CD14-positive monocyte (primary cell): ENCODE measurements around the gene RABAC1. TPM values are rescaled to one million over a fixed set of nuclear protein-coding genes. Genes with fewer than 3 reads are reported as not detected.

ENCODE experiments used
- DNase-seq, 3 donors: peaks; one replicate each; pipeline ENCODE4 v3.0.0-alpha.2; 2011 to 2022
- H2AFZ ChIP-seq: 2 replicates; pipeline ENCODE4 v1.6.0; 2012; ENCODE audit warnings: mild to moderate bottlenecking, low read depth, low read length, inconsistent platforms; ENCODE audit not compliant: insufficient read depth, poor library complexity, severe bottlenecking
- H3K27ac ChIP-seq, 2 donors: 1 replicate in 1 of 2; 2 replicates in 1 of 2; pipeline ENCODE4 v1.5.1; 2012 to 2013; ENCODE audit warnings: low read length in 2 of 2, control low read depth in 1 of 2, inconsistent platforms in 1 of 2, low read depth in 1 of 2, mild to moderate bottlenecking in 1 of 2
- H3K27me3 ChIP-seq, 2 donors: one replicate each; pipeline versions ENCODE4 v1.6.0 to v1.6.1; 2011 to 2013; ENCODE audit warnings: low read length in 2 of 2; ENCODE audit not compliant: control insufficient read depth in 2 of 2, insufficient read depth in 2 of 2
- H3K36me3 ChIP-seq, 2 donors: replicated peaks in 1 of 2; 1 replicate in 1 of 2; 2 replicates in 1 of 2; pipeline versions ENCODE4 v1.5.1 to v1.6.1; 2012 to 2013; ENCODE audit warnings: low read length in 2 of 2, control low read depth in 1 of 2, inconsistent platforms in 1 of 2, mild to moderate bottlenecking in 1 of 2; ENCODE audit not compliant: insufficient read depth in 2 of 2, control insufficient read depth in 1 of 2
- H3K4me1 ChIP-seq, 2 donors: 1 replicate in 1 of 2; 2 replicates in 1 of 2; pipeline versions ENCODE4 v1.5.1 to v1.6.1; 2012 to 2013; ENCODE audit warnings: low read length in 2 of 2, control low read depth in 1 of 2, inconsistent platforms in 1 of 2, mild to moderate bottlenecking in 1 of 2, moderate library complexity in 1 of 2; ENCODE audit not compliant: insufficient read depth in 2 of 2, control insufficient read depth in 1 of 2
- H3K4me2 ChIP-seq: replicated peaks from 2 replicates; pipeline ENCODE3; 2012; ENCODE audit warnings: low read length, moderate library complexity, mild to moderate bottlenecking; ENCODE audit not compliant: poor library complexity, severe bottlenecking; ENCODE audit errors: extremely low read depth
- H3K4me3 ChIP-seq, 3 experiments: fragments of 200-600 bp in 1 of 3; sonication (generic) in 1 of 3; replicated peaks in 1 of 3; 1 replicate in 2 of 3; 2 replicates in 1 of 3; pipeline ENCODE4 v1.5.1; 2011 to 2013; ENCODE audit warnings: low read length in 3 of 3, mild to moderate bottlenecking in 3 of 3, control low read depth in 2 of 3, low read depth in 2 of 3, inconsistent platforms in 1 of 3, moderate library complexity in 1 of 3
- H3K79me2 ChIP-seq: 2 replicates; pipeline ENCODE4 v1.6.0; 2012; ENCODE audit warnings: mild to moderate bottlenecking, control low read depth, inconsistent platforms, low read length, moderate library complexity; ENCODE audit not compliant: insufficient read depth
- H3K9ac ChIP-seq: 2 replicates; pipeline ENCODE4 v1.6.0; 2017; ENCODE audit warnings: low read length, mild to moderate bottlenecking; ENCODE audit not compliant: insufficient read depth, poor library complexity, severe bottlenecking
- H3K9me3 ChIP-seq, 2 donors: replicated peaks in 1 of 2; 1 replicate in 1 of 2; 2 replicates in 1 of 2; pipeline versions ENCODE4 v1.5.1 to v1.6.1; 2012 to 2013; ENCODE audit warnings: low read length in 2 of 2, control low read depth in 1 of 2; ENCODE audit not compliant: control insufficient read depth in 1 of 2, insufficient read depth in 1 of 2
- H4K20me1 ChIP-seq: 2 replicates; pipeline ENCODE4 v1.6.0; 2012; ENCODE audit warnings: mild to moderate bottlenecking, low read length, control low read depth, moderate library complexity; ENCODE audit not compliant: insufficient read depth
- H3K27ac Mint-ChIP-seq, 7 donors: one replicate each; pipeline ENCODE4 v1.8.0; 2020; ENCODE audit warnings: mild to moderate bottlenecking in 7 of 7, mixed read lengths in 7 of 7, moderate library complexity in 6 of 7, inconsistent platforms in 2 of 7
- H3K27me3 Mint-ChIP-seq, 3 donors: one replicate each; pipeline ENCODE4 v1.8.0; 2021 to 2022; ENCODE audit warnings: low read depth in 3 of 3, mild to moderate bottlenecking in 3 of 3, mixed read lengths in 3 of 3, moderate library complexity in 3 of 3, inconsistent platforms in 1 of 3
- H3K36me3 Mint-ChIP-seq, 2 donors: one replicate each; pipeline ENCODE4 v1.8.0; 2020; ENCODE audit warnings: mixed read lengths in 2 of 2, inconsistent platforms in 1 of 2, mild to moderate bottlenecking in 1 of 2
- H3K4me1 Mint-ChIP-seq: one replicate; pipeline ENCODE4 v1.8.0; 2020; ENCODE audit warnings: mild to moderate bottlenecking, mixed read lengths
- H3K4me3 Mint-ChIP-seq, 2 donors: one replicate each; pipeline ENCODE4 v1.8.0; 2020; ENCODE audit warnings: mild to moderate bottlenecking in 2 of 2, mixed read lengths in 2 of 2, moderate library complexity in 1 of 2
- H3K9me3 Mint-ChIP-seq, 7 donors: one replicate each; pipeline ENCODE4 v1.8.0; 2020 to 2022; ENCODE audit warnings: mixed read lengths in 7 of 7, mild to moderate bottlenecking in 6 of 7, moderate library complexity in 6 of 7, inconsistent platforms in 2 of 7
- WGBS: methylation state at CpG from one replicate; pipeline ENCODE4 v1.1.5; 2013; ENCODE audit warnings: missing lambda C conversion rate; ENCODE audit not compliant: insufficient coverage; 5-methylcytosine and 5-hydroxymethylcytosine counted together
- intact Hi-C, 2 donors: fragments of 100-400 bp; cut with micrococcal nuclease; formaldehyde crosslinking; loops; one replicate each; pipeline versions ENCODE4 v1.15.0 to v1.15.1; 2023
- polyA plus RNA-seq, 3 donors: library from polyadenylated mRNA; depleted of rRNA in 1 of 3; unstranded in 2 of 3; stranded (reverse) in 1 of 3; fragments of 300-500 nt in 2 of 3; fragments of >200 nt in 1 of 3; fragmentation: Illumina TruSeq in 2 of 3; gene quantifications; 1 replicate in 2 of 3; 2 replicates in 1 of 3; pipeline ENCODE4 v1.2.3, GENCODE V29; 2012 to 2021
- TF ChIP-seq, protein P1 (sequence below): fragments of 200-600 bp; IDR thresholded peaks from one replicate; pipeline ENCODE4 v1.8.0; 2022; ENCODE audit warnings: antibody characterized with exemption, mild to moderate bottlenecking

Gene RABAC1
- polyA plus RNA-seq, 3 donors: 126 to 234 (median 202) TPM

DNA sequence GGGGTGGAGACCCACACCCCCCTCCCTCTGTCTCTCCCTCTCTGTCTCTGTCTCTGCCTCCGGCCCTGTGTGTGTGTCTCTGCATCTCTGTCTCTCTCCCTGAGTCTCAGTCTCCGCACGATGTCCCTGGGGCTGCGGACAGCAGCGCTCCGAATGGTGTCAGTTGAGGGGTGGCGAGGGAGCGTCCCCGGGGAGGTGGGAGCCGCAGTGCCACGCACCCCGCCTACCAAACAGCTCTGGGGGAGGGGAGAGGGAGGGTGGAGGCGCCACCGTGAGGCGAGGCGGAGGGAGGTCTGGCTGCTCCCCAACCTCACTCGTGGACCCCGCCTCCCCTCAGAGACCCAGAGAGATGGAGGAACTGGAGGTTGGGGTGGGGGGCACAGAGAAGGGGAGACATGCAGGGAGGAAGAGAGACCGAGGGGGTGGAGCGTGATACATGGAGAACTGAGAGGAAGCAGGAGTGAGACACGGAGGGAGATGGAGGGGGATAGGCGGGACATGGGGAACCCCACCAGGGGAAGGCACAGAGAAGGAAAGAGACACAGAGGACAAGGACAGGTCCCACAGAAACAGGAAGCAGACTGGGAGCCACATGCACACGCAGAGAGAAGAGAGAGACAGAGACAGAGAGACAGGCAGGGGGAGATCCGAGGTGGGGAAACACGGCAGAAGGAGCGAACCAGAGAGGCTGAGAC, 38.1 kb downstream of the RABAC1 start:
- 3% methylated on average over 9 of the region's 26 CpGs for WGBS
- H3K27ac ChIP-seq: no peak overlapping the region
- H3K9ac ChIP-seq: no peak overlapping the region

DNA sequence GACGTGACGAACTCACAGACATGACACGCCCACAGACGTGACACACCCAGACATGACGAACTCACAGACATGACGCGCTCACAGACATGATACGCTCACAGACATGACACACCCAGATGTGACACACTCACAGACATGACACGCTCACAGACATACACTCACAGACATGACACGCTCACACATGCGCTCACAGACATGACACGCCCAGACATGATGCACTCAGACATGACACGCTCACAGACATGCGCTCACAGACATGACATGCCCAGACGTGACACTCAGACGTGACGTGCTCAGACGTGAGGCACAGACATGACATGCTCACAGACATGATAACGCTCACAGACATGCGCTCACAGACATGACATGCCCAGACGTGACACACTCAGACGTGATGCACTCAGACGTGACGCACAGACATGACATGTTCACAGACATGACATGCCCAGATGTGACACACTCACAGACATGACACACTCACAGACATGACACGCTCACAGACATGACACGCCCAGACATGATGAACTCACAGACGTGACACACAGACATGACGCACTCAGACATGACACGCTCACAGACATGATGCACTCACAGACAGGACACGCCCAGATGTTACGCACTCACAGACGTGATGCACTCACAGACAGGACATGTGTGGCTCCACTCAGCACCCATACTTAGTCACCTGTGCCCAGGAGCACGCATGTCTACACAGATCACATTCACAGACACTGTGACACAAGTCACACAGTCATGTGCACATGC, 39.0 kb downstream of the RABAC1 start:
- Histone ChIP-seq H3K27me3 (peaks cover 32 to 75% of the 10 kb centered on the region in 2 donors), H3K27ac (no peak overlapping the region), H3K36me3 (no peaks in the 10 kb centered on the region), H3K4me3 (no peak overlapping the region), H3K9ac (no peak overlapping the region), H3K79me2 (no peaks in the 10 kb centered on the region), H3K9me3 (peaks cover 0 to 11% of the 10 kb centered on the region in 2 donors), H2AFZ (no peak overlapping the region), H3K4me2 (no peak overlapping the region), H3K4me1 (no peaks in the 10 kb centered on the region), H4K20me1 (no peaks in the 10 kb centered on the region)
- peaks cover 0 to 9% (median 3%) of the 10 kb centered on the region in 7 donors for H3K9me3 Mint-ChIP-seq
- no peak overlapping the region for H3K4me3 Mint-ChIP-seq
- DNase-seq: no peak
- H3K27me3 Mint-ChIP-seq: peaks cover 0 to 28% (median 18%) of the 10 kb centered on the region in 3 donors
- intact Hi-C loops: no loop called here
- TF ChIP-seq, protein P1, sequence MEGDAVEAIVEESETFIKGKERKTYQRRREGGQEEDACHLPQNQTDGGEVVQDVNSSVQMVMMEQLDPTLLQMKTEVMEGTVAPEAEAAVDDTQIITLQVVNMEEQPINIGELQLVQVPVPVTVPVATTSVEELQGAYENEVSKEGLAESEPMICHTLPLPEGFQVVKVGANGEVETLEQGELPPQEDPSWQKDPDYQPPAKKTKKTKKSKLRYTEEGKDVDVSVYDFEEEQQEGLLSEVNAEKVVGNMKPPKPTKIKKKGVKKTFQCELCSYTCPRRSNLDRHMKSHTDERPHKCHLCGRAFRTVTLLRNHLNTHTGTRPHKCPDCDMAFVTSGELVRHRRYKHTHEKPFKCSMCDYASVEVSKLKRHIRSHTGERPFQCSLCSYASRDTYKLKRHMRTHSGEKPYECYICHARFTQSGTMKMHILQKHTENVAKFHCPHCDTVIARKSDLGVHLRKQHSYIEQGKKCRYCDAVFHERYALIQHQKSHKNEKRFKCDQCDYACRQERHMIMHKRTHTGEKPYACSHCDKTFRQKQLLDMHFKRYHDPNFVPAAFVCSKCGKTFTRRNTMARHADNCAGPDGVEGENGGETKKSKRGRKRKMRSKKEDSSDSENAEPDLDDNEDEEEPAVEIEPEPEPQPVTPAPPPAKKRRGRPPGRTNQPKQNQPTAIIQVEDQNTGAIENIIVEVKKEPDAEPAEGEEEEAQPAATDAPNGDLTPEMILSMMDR: no peak
- H3K36me3 Mint-ChIP-seq: peaks cover 0 to 11% of the 10 kb centered on the region in 2 donors
- no peak overlapping the region for H3K27ac Mint-ChIP-seq
- WGBS: 98% methylated on average over 33 of the region's 33 CpGs
- H3K4me1 Mint-ChIP-seq: peaks cover 6% of the 10 kb centered on the region

More for the DNA sequence above, 38.1 kb downstream of the RABAC1 start:
- Histone ChIP-seq H3K4me3 (no peak overlapping the region), H3K4me1 (no peaks in the 10 kb centered on the region), H3K4me2 (no peak overlapping the region), H2AFZ (no peak overlapping the region), H3K79me2 (no peaks in the 10 kb centered on the region), H4K20me1 (no peaks in the 10 kb centered on the region), H3K36me3 (no peaks in the 10 kb centered on the region), H3K9me3 (peaks cover 0 to 8% of the 10 kb centered on the region in 2 donors), H3K27me3 (peaks cover 25 to 75% of the 10 kb centered on the region in 2 donors)
- Mint-ChIP-seq H3K4me1 (peaks cover 6% of the 10 kb centered on the region), H3K4me3 (peak overlapping the region in 1 of 2 donors; percentile 82), H3K36me3 (peaks cover 0 to 11% of the 10 kb centered on the region in 2 donors), H3K27me3 (peaks cover 0 to 28% (median 18%) of the 10 kb centered on the region in 3 donors), H3K9me3 (peaks cover 0 to 9% (median 3%) of the 10 kb centered on the region in 7 donors), H3K27ac (no peak overlapping the region)
- TF ChIP-seq, protein P1: no peak
- intact Hi-C loops: no loop called here
- DNase-seq: peak in 1 of 3 donors; percentile 54
